Astrocyte (in vitro differentiated cells and primary cell): ENCODE measurements around the gene SBF1. TPM values are rescaled to one million over a fixed set of nuclear protein-coding genes. Genes with fewer than 3 reads are reported as not detected.

Experiments
- DNase-seq: peaks from one replicate; pipeline ENCODE4 v3.0.0-alpha.2; 2010; ENCODE audit warnings: low read depth
- FAIRE-seq: peaks from 2 replicates; lab custom pipeline; 2011; peaks lifted over from hg19 to GRCh38; lab: Jason Lieb, UNC
- H2AFZ ChIP-seq: 2 replicates; pipeline ENCODE4 v1.6.0; 2012; ENCODE audit warnings: low read depth, low read length, inconsistent platforms
- H3K27ac ChIP-seq: 2 replicates; pipeline ENCODE4 v1.5.1; 2011; ENCODE audit warnings: low read depth, low read length, inconsistent platforms
- H3K27me3 ChIP-seq: 2 replicates; pipeline ENCODE4 v1.6.0; 2011; ENCODE audit warnings: low read length, inconsistent platforms; ENCODE audit not compliant: insufficient read depth
- H3K36me3 ChIP-seq: 2 replicates; pipeline ENCODE4 v1.5.1; 2011; ENCODE audit warnings: low read length, inconsistent platforms; ENCODE audit not compliant: insufficient read depth
- H3K4me1 ChIP-seq: 2 replicates; pipeline ENCODE4 v1.5.1; 2011; ENCODE audit warnings: low read length, inconsistent platforms; ENCODE audit not compliant: insufficient read depth
- H3K4me2 ChIP-seq: 2 replicates; pipeline ENCODE4 v1.6.0; 2012; ENCODE audit warnings: low read length, inconsistent platforms
- H3K4me3 ChIP-seq: 2 replicates; pipeline ENCODE4 v1.5.1; 2011; ENCODE audit warnings: low read depth, mild to moderate bottlenecking, low read length, inconsistent platforms; ENCODE audit not compliant: insufficient read depth
- H3K79me2 ChIP-seq: 2 replicates; pipeline ENCODE4 v1.6.0; 2012; ENCODE audit warnings: mild to moderate bottlenecking, low read length, inconsistent platforms; ENCODE audit not compliant: insufficient read depth
- H3K9ac ChIP-seq: 2 replicates; pipeline ENCODE4 v1.6.0; 2012; ENCODE audit warnings: mild to moderate bottlenecking, low read length, inconsistent platforms
- H3K9me3 ChIP-seq: 2 replicates; pipeline ENCODE4 v1.5.1; 2012; ENCODE audit warnings: low read depth, mild to moderate bottlenecking, low read length, inconsistent platforms; ENCODE audit not compliant: insufficient read depth
- H4K20me1 ChIP-seq: 2 replicates; pipeline ENCODE4 v1.6.0; 2012; ENCODE audit warnings: low read length, inconsistent platforms; ENCODE audit not compliant: insufficient read depth
- H3K27ac Mint-ChIP-seq: one replicate; pipeline ENCODE4 v1.8.0; 2021; ENCODE audit warnings: mild to moderate bottlenecking, mixed read lengths; ENCODE audit not compliant: unreplicated experiment
- H3K27me3 Mint-ChIP-seq: one replicate; pipeline ENCODE4 v1.8.0; 2021; ENCODE audit warnings: low read depth, mixed read lengths; ENCODE audit not compliant: unreplicated experiment
- H3K36me3 Mint-ChIP-seq: one replicate; pipeline ENCODE4 v1.8.0; 2021; ENCODE audit warnings: low read depth, mixed read lengths; ENCODE audit not compliant: unreplicated experiment
- H3K4me1 Mint-ChIP-seq: one replicate; pipeline ENCODE4 v1.8.0; 2021; ENCODE audit warnings: low read depth, mixed read lengths; ENCODE audit not compliant: unreplicated experiment
- H3K4me3 Mint-ChIP-seq: one replicate; pipeline ENCODE4 v1.8.0; 2021; ENCODE audit warnings: mild to moderate bottlenecking, moderate library complexity, mixed read lengths; ENCODE audit not compliant: unreplicated experiment
- H3K9me3 Mint-ChIP-seq: one replicate; pipeline ENCODE4 v1.8.0; 2021; ENCODE audit warnings: mild to moderate bottlenecking, mixed read lengths; ENCODE audit not compliant: unreplicated experiment
- EZH2 ChIP-seq: IDR thresholded peaks from 2 replicates; pipeline ENCODE4 v1.6.1; 2012; ENCODE audit warnings: mild to moderate bottlenecking, low read length, inconsistent platforms; ENCODE audit not compliant: insufficient read depth
- total RNA-seq: library from RNA; stranded (reverse); gene quantifications from 2 replicates; pipeline ENCODE4 v1.2.1, GENCODE V29; 2021
- TF ChIP-seq, protein P1 (sequence below): IDR thresholded peaks from 2 replicates; pipeline ENCODE4 v1.5.1; 2011; ENCODE audit warnings: low read depth, mild to moderate bottlenecking, inconsistent platforms, low read length, moderate library complexity; ENCODE audit not compliant: insufficient read depth

The SBF1 gene
- total RNA-seq, 1 donor from 2014 or later = 75.4 TPM

DNA sequence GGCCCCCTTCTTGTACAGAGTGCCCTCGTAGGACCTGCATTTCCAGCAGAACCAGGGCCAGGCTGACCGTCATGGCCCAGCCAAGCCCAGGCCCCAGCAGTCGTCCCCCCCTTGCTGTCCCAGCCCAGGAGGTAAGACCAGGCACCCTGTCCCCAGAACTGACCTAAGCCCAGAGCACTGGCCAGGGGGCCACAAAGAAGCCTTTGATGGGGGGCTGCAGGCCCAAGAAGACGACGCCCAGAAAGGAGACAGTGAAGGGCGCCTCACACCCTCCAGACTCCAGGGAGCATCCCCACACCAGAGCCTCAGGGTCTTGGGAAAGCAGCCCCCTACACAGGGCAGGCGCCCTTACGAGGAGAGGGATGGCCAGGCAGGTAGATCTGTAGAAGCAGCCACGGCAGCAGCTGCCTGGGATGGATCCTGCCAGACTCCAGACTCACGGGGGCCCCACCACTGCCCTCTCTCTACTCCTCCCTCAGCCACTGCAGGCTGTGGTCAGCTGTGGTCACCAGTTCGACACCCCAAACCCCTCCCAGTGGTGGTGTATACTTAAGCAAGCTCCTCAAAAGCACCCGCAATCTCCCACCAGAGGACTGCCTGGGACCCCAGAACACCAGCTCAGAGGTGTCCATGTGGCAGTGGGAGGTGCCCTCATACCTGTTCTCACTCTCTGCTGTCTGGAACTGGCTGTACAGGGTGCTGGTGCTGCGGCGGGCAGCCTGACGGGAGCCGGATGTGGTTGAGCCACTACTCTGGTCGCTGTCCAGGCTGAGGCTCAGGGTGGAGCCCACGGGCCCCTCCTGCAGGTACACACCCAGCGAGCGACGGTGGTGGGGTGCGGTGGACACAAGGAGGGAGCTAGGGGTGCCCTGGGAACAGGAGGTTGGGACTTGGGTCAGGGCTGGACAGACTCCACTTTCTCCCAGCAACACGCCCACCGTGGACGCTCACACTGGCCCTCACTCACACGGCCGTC is 27.0 kb downstream of the SBF1 start:
- peaks cover 7% of the 10 kb centered on the region for H3K36me3 Mint-ChIP-seq
- no peak overlapping the region for H3K4me3 Mint-ChIP-seq
- Histone ChIP-seq H3K4me3 (no peak overlapping the region), H3K27ac (no peak overlapping the region), H3K9ac (no peak overlapping the region), H3K27me3 (no peaks in the 10 kb centered on the region), H3K79me2 (no peaks in the 10 kb centered on the region), H3K9me3 (no peaks in the 10 kb centered on the region), H2AFZ (no peak overlapping the region), H3K4me2 (no peak overlapping the region), H3K4me1 (peaks cover 7% of the 10 kb centered on the region), H3K36me3 (peaks cover 4% of the 10 kb centered on the region), H4K20me1 (peaks cover 44% of the 10 kb centered on the region)
- no peak for FAIRE-seq
- no peaks in the 10 kb centered on the region for H3K9me3 Mint-ChIP-seq
- no peak for DNase-seq
- no peak for TF ChIP-seq EZH2
- TF ChIP-seq, protein P1, sequence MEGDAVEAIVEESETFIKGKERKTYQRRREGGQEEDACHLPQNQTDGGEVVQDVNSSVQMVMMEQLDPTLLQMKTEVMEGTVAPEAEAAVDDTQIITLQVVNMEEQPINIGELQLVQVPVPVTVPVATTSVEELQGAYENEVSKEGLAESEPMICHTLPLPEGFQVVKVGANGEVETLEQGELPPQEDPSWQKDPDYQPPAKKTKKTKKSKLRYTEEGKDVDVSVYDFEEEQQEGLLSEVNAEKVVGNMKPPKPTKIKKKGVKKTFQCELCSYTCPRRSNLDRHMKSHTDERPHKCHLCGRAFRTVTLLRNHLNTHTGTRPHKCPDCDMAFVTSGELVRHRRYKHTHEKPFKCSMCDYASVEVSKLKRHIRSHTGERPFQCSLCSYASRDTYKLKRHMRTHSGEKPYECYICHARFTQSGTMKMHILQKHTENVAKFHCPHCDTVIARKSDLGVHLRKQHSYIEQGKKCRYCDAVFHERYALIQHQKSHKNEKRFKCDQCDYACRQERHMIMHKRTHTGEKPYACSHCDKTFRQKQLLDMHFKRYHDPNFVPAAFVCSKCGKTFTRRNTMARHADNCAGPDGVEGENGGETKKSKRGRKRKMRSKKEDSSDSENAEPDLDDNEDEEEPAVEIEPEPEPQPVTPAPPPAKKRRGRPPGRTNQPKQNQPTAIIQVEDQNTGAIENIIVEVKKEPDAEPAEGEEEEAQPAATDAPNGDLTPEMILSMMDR = no peak
- H3K27ac Mint-ChIP-seq = peak overlapping the region; percentile 72
- H3K4me1 Mint-ChIP-seq = peaks cover 3% of the 10 kb centered on the region
- no peaks in the 10 kb centered on the region for H3K27me3 Mint-ChIP-seq

DNA sequence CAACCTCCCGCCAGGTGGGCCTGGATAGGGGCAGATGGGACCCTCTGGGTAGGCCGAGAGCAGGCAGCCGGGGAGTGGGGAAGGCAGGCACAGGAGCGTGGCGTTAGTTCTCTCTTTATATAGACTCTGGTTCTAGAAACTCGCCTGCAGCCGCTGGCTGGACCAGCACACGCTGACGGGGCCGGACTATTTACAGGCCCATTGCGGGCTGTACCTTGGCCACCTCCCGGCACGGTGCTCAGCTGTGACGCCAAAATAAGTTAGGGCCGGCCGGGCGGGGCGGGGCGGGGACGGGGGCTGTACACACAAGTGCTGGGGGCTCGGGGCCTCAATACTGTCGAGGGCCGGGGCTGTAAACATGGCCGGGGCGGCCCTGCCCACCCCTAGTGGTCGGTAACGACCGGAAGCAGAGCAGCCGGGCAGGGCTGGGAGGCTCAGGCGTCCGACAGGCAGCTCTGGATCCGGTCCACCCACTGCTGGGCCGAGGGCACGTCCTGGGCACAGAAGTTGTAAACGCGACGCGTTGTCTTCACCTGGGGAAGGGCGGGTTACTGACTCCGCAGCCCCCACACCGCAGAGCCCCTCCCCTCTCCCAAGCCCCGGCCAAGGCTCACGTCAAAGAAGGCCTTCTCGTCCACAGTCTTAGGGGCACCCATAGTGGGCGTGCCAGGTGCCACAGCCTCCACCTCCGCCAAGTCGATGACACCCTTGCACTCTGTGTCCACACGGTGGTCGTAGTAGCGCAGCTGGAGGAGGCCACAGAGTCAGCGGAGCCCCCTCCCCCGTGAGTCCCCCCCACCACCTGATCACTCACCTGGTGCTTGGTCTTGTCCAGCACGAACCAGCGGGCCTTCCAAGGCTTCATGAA is 27.9 kb downstream of the SBF1 start:
- no peaks in the 10 kb centered on the region for H3K27me3 Mint-ChIP-seq
- H3K27ac Mint-ChIP-seq = no peak overlapping the region
- H3K4me1 ChIP-seq = peaks cover 7% of the 10 kb centered on the region
- H3K9me3 Mint-ChIP-seq = no peaks in the 10 kb centered on the region
- H3K27me3 ChIP-seq = no peaks in the 10 kb centered on the region
- no peak overlapping the region for H3K4me3 ChIP-seq
- peaks cover 3% of the 10 kb centered on the region for H3K4me1 Mint-ChIP-seq
- peaks cover 9% of the 10 kb centered on the region for H3K36me3 Mint-ChIP-seq
- no peaks in the 10 kb centered on the region for H3K79me2 ChIP-seq
- H3K27ac ChIP-seq = no peak overlapping the region
- no peak overlapping the region for H3K4me2 ChIP-seq
- DNase-seq (no peak), FAIRE-seq (no peak)
- no peak for TF ChIP-seq EZH2
- TF ChIP-seq, protein P1 = no peak
- peaks cover 47% of the 10 kb centered on the region for H4K20me1 ChIP-seq
- H3K9ac ChIP-seq = no peak overlapping the region
- no peak overlapping the region for H2AFZ ChIP-seq
- H3K4me3 Mint-ChIP-seq = no peak overlapping the region
- H3K9me3 ChIP-seq = no peaks in the 10 kb centered on the region
- H3K36me3 ChIP-seq = no peaks in the 10 kb centered on the region
